HepG2 (cell line): ENCODE measurements around the gene OTOP1. TPM values are rescaled to one million over a fixed set of nuclear protein-coding genes. Genes with fewer than 3 reads are reported as not detected.
"Not testable (repeated sequence)": the region's sequence is repeated elsewhere in the genome, so short reads cannot be mapped to it uniquely, and the experiment has no call there.

Experiments used
- CBFB ChIP-seq: sonication (generic); formaldehyde crosslinking; IDR thresholded peaks from 2 replicates; pipeline ENCODE4 v1.4.0; 2020; ENCODE audit warnings: missing genetic modification reagents
- CREM ChIP-seq, 2 experiments: sonication (generic) in 1 of 2; formaldehyde crosslinking in 1 of 2; IDR thresholded peaks; 2 replicates each; pipeline versions ENCODE4 v1.4.0 to v1.6.1; 2016 to 2020; ENCODE audit warnings: antibody characterized with exemption in 1 of 2, mild to moderate bottlenecking in 1 of 2, missing genetic modification reagents in 1 of 2
- FOXA3 ChIP-seq: IDR thresholded peaks from 2 replicates; pipeline ENCODE4 v1.6.1; 2016; ENCODE audit warnings: missing genetic modification reagents, missing compliant biosample characterization
- FOXJ3 ChIP-seq: sonication (generic); formaldehyde crosslinking; IDR thresholded peaks from 2 replicates; pipeline ENCODE4 v1.4.0; 2020; ENCODE audit warnings: missing genetic modification reagents, mild to moderate bottlenecking, borderline replicate concordance
- FOXK1 ChIP-seq: sonication (generic); formaldehyde crosslinking; IDR thresholded peaks from 2 replicates; pipeline ENCODE4 v1.4.0; 2020; ENCODE audit warnings: low read depth, missing genetic modification reagents, borderline replicate concordance
- FOXP1 ChIP-seq, 2 experiments: fragments of 450-650 bp in 1 of 2; IDR thresholded peaks; 2 replicates each; pipeline ENCODE4 v1.6.1; 2017 to 2018; ENCODE audit warnings: antibody characterized with exemption in 1 of 2
- GATAD2A ChIP-seq: IDR thresholded peaks from 2 replicates; pipeline ENCODE4 v1.6.1; 2016
- IRF2 ChIP-seq: IDR thresholded peaks from 2 replicates; pipeline ENCODE4 v1.6.1; 2018; ENCODE audit warnings: missing genetic modification reagents, missing compliant biosample characterization
- MED1 ChIP-seq: sonication (generic); formaldehyde crosslinking; IDR thresholded peaks from 2 replicates; pipeline ENCODE4 v1.4.0; 2020; ENCODE audit warnings: missing genetic modification reagents
- NCOA2 ChIP-seq: sonication (generic); formaldehyde crosslinking; IDR thresholded peaks from 2 replicates; pipeline ENCODE4 v1.8.0; 2022; ENCODE audit warnings: inconsistent platforms
- PHF21A ChIP-seq: sonication (generic); formaldehyde crosslinking; IDR thresholded peaks from 2 replicates; pipeline ENCODE4 v1.5.0; 2020; ENCODE audit warnings: mild to moderate bottlenecking, missing genetic modification reagents
- POGZ ChIP-seq: sonication (generic); formaldehyde crosslinking; IDR thresholded peaks from 2 replicates; pipeline ENCODE4 v1.4.0; 2020; ENCODE audit warnings: mild to moderate bottlenecking, missing genetic modification reagents
- RFXAP ChIP-seq: sonication (generic); formaldehyde crosslinking; IDR thresholded peaks from 2 replicates; pipeline ENCODE4 v1.4.0; 2020; ENCODE audit warnings: missing genetic modification reagents, borderline replicate concordance
- RXRB ChIP-seq: IDR thresholded peaks from 2 replicates; pipeline ENCODE4 v1.6.1; 2016; ENCODE audit warnings: borderline replicate concordance, missing genetic modification reagents, missing compliant biosample characterization
- SAP130 ChIP-seq: IDR thresholded peaks from 2 replicates; pipeline ENCODE4 v1.6.1; 2016; ENCODE audit warnings: low read depth
- SOX6 ChIP-seq, 2 experiments: fragments of 450-650 bp in 1 of 2; sonication (generic) in 1 of 2; formaldehyde crosslinking in 1 of 2; IDR thresholded peaks; 2 replicates each; pipeline versions ENCODE4 v1.4.0 to v1.6.1; 2017 to 2020; ENCODE audit warnings: antibody characterized with exemption in 1 of 2, mild to moderate bottlenecking in 1 of 2, missing genetic modification reagents in 1 of 2
- ZMYM4 ChIP-seq: sonication (generic); formaldehyde crosslinking; IDR thresholded peaks from 2 replicates; pipeline ENCODE4 v1.8.1; 2023; ENCODE audit warnings: mild to moderate bottlenecking, missing genetic modification reagents
- ZNF264 ChIP-seq: sonication (generic); formaldehyde crosslinking; IDR thresholded peaks from 2 replicates; pipeline ENCODE4 v1.4.0; 2020; ENCODE audit warnings: missing genetic modification reagents
- ZNF503 ChIP-seq: sonication (generic); formaldehyde crosslinking; IDR thresholded peaks from 2 replicates; pipeline ENCODE4 v1.4.0; 2020; ENCODE audit warnings: missing genetic modification reagents
- ZNF629 ChIP-seq: sonication (generic); formaldehyde crosslinking; conservative IDR thresholded peaks from 2 replicates; pipeline ENCODE4 v1.5.0; 2020; ENCODE audit warnings: missing genetic modification reagents
- polyA plus RNA-seq, 8 experiments: library from polyadenylated mRNA; depleted of rRNA in 3 of 8; stranded (reverse) in 7 of 8; unstranded in 1 of 8; fragments of >200 nt; fragmentation: Illumina TruSeq in 4 of 8; extraction: Trizol in 4 of 8; gene quantifications; 2 replicates each; pipeline versions ENCODE4 v1.2.1 to v1.2.3, GENCODE V29; 2011 to 2016; ENCODE audit warnings: low read depth in 4 of 8, missing spikeins in 1 of 8, mixed read lengths in 1 of 8; ENCODE audit not compliant: insufficient read depth in 1 of 8
- total RNA-seq, 5 experiments: library from RNA; depleted of rRNA; stranded (reverse); fragments of >200 nt; fragmentation: Illumina TruSeq; extraction: Trizol; gene quantifications; 2 replicates each; pipeline ENCODE4 v1.2.3, GENCODE V29; 2016; ENCODE audit warnings: low read depth in 1 of 5
- TF ChIP-seq, protein P1 (sequence below): IDR thresholded peaks from 2 replicates; pipeline ENCODE4 v1.6.1; 2016
- TF ChIP-seq, protein P2 (sequence below): sonication (generic); formaldehyde crosslinking; IDR thresholded peaks from 2 replicates; pipeline ENCODE4 v1.4.0; 2020; ENCODE audit warnings: missing genetic modification reagents
- TF ChIP-seq, protein P3 (sequence below): sonication (generic); formaldehyde crosslinking; IDR thresholded peaks from 2 replicates; pipeline ENCODE4 v1.8.0; 2022; ENCODE audit warnings: missing genetic modification reagents, mild to moderate bottlenecking, inconsistent platforms, borderline replicate concordance

The OTOP1 gene
- total and polyA plus RNA-seq, 2 of the 13 experiments (the other 11 are each of a cell fraction or from before 2014, with no cell fraction given): not detected

- TF ChIP-seq, protein P1, sequence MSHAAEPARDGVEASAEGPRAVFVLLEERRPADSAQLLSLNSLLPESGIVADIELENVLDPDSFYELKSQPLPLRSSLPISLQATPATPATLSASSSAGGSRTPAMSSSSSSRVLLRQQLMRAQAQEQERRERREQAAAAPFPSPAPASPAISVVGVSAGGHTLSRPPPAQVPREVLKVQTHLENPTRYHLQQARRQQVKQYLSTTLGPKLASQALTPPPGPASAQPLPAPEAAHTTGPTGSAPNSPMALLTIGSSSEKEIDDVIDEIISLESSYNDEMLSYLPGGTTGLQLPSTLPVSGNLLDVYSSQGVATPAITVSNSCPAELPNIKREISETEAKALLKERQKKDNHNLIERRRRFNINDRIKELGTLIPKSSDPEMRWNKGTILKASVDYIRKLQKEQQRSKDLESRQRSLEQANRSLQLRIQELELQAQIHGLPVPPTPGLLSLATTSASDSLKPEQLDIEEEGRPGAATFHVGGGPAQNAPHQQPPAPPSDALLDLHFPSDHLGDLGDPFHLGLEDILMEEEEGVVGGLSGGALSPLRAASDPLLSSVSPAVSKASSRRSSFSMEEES (CRISPR knock-in tag): 0 out of 2 replicates have a peak, but pooled peaks have one; percentile 17
- peak; percentile 58 for TF ChIP-seq GATAD2A
- TF ChIP-seq MED1 (CRISPR knock-in tag): peak; percentile 70
- not testable (repeated sequence) for TF ChIP-seq FOXP1 (IDR thresholded peaks at IDR 0.05); SOX6 (IDR thresholded peaks at IDR 0.05); CREM (CRISPR knock-in tag; IDR thresholded peaks at IDR 0.05)
- TF ChIP-seq FOXP1 (CRISPR knock-in tag; IDR thresholded peaks at IDR 0.05): peak; percentile 35; the same call in 1 of the 2 replicates
- 0 out of 2 replicates have a peak, but pooled peaks have one; percentile 47 for TF ChIP-seq IRF2 (CRISPR knock-in tag)
- TF ChIP-seq PHF21A (CRISPR knock-in tag): peak; percentile 72
- TF ChIP-seq, protein P2, sequence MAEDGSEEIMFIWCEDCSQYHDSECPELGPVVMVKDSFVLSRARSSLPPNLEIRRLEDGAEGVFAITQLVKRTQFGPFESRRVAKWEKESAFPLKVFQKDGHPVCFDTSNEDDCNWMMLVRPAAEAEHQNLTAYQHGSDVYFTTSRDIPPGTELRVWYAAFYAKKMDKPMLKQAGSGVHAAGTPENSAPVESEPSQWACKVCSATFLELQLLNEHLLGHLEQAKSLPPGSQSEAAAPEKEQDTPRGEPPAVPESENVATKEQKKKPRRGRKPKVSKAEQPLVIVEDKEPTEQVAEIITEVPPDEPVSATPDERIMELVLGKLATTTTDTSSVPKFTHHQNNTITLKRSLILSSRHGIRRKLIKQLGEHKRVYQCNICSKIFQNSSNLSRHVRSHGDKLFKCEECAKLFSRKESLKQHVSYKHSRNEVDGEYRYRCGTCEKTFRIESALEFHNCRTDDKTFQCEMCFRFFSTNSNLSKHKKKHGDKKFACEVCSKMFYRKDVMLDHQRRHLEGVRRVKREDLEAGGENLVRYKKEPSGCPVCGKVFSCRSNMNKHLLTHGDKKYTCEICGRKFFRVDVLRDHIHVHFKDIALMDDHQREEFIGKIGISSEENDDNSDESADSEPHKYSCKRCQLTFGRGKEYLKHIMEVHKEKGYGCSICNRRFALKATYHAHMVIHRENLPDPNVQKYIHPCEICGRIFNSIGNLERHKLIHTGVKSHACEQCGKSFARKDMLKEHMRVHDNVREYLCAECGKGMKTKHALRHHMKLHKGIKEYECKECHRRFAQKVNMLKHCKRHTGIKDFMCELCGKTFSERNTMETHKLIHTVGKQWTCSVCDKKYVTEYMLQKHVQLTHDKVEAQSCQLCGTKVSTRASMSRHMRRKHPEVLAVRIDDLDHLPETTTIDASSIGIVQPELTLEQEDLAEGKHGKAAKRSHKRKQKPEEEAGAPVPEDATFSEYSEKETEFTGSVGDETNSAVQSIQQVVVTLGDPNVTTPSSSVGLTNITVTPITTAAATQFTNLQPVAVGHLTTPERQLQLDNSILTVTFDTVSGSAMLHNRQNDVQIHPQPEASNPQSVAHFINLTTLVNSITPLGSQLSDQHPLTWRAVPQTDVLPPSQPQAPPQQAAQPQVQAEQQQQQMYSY: 0 out of 2 replicates have a peak, but pooled peaks have one; percentile 26
- TF ChIP-seq SAP130 (CRISPR knock-in tag): peak; percentile 60
- TF ChIP-seq SOX6 (CRISPR knock-in tag; IDR thresholded peaks at IDR 0.05): peak; percentile 95
- peak; percentile 66 for TF ChIP-seq ZMYM4
- peak; percentile 90; the same call in 1 of the 2 replicates for TF ChIP-seq ZNF264 (CRISPR knock-in tag)
- TF ChIP-seq RXRB (CRISPR knock-in tag): peak; percentile 68
- TF ChIP-seq ZNF503: peak; percentile 48; the same call in 1 of the 2 replicates
- TF ChIP-seq NCOA2: peak; percentile 74; the same call in 1 of the 2 replicates
- TF ChIP-seq, protein P3, sequence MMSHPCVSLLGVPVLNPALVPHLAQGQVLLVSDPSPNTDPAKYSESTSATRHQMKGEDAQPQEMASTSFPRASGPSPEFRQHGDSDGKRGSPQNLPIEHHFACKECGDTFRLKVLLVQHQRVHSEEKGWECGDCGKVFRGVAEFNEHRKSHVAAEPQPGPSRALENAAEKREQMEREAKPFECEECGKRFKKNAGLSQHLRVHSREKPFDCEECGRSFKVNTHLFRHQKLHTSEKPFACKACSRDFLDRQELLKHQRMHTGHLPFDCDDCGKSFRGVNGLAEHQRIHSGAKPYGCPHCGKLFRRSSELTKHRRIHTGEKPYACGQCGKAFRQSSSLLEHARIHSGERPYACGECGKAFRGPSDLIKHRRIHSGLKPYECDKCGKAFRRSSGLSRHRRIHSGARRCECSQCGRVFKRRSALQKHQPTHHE (CRISPR knock-in tag): peak; percentile 65; the same call in 1 of the 2 replicates
- TF ChIP-seq FOXJ3 (CRISPR knock-in tag): peak; percentile 59; the same call in 1 of the 2 replicates
- 0 out of 2 replicates have a peak, but pooled peaks have one; percentile 51 for TF ChIP-seq RFXAP
- TF ChIP-seq CBFB: 0 out of 2 replicates have a peak, but pooled peaks have one; percentile 44
- peak; percentile 48; the same call in 1 of the 2 replicates for TF ChIP-seq FOXK1 (CRISPR knock-in tag)
- TF ChIP-seq FOXA3 (CRISPR knock-in tag): peak; percentile 77
- TF ChIP-seq ZNF629 (CRISPR knock-in tag): 0 out of 2 replicates have a peak, but pooled peaks have one; percentile 7
- TF ChIP-seq POGZ (CRISPR knock-in tag): peak; percentile 61
- TF ChIP-seq CREM (IDR thresholded peaks at IDR 0.05): peak; percentile 52; the same call in 1 of the 2 replicates
These were observed 38.2 kb downstream of the OTOP1 start (continued) for GRCh38 chr4:4188557-4188956.
